ENCODE results near the gene FOCAD. TPM values are rescaled to one million over a fixed set of nuclear protein-coding genes. Genes with fewer than 3 reads are reported as not detected.

The FOCAD gene
- total RNA-seq, 1 experiment from 2014 or later = 17.1 TPM

GRCh38 chr9:20914556-20914955 is 230.5 kb downstream of the FOCAD start:
- no peak for DNase-seq
- Histone ChIP-seq H3K4me2 (no peak overlapping the region), H3K36me3 (ENCODE audit: low read depth) (no peaks in the 10 kb centered on the region), H3F3A (ENCODE audit: insufficient read depth, low read depth) (no peaks in the 10 kb centered on the region), H2AFZ (no peak overlapping the region), H3K9me3 (ENCODE audit: insufficient read depth, low read depth) (no peaks in the 10 kb centered on the region), H3K79me2 (ENCODE audit: low read depth) (no peaks in the 10 kb centered on the region), H4K20me1 (ENCODE audit: insufficient read depth) (no peaks in the 10 kb centered on the region), H3K27ac (no peak overlapping the region), H3K27me3 (ENCODE audit: insufficient read depth, low read depth) (no peaks in the 10 kb centered on the region), H3K4me1 (replicated peaks; ENCODE audit: insufficient read depth) (no peaks in the 10 kb centered on the region), H3K4me3 (no peak overlapping the region), H3K9me2 (ENCODE audit: insufficient read depth) (no peaks in the 10 kb centered on the region)
- POLR2A ChIA-PET (ENCODE audit: unreplicated experiment) = no interaction called here
- CTCF ChIA-PET = no interaction called here
- BruUV-seq (replicated peaks) = no TSS peak
- TF ChIP-seq EZH2 (IDR thresholded peaks at IDR 0.05; ENCODE audit: low read depth) (no peak), CTCF (conservative IDR thresholded peaks at IDR 0.05) (no peak)
- intact Hi-C loops (cut with micrococcal nuclease; ENCODE audit: unreplicated experiment) = no loop called here

DNA sequence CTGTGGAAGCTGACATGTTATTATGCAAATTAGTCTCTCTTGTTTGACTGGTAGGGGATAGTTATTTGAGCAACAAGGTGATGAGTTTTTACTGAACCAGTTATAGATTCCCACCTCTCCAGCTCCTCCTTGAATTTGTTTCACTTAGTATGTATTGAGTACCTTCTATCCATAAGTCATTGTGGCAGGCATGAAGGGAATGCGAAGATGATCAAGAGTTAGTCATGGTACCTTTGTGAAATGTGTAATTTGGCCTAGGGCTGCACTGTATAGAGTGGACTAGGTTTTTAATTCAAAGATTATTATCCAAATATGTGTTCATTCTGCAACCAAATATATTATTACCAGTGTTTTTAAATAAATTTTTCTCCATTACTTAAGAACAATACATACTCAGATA is 237.3 kb downstream of the FOCAD start:
- H3K9me3 ChIP-seq (ENCODE audit: insufficient read depth, low read depth) = no peaks in the 10 kb centered on the region
- intact Hi-C loops (cut with micrococcal nuclease; ENCODE audit: unreplicated experiment) = no loop called here
- TF ChIP-seq CTCF (conservative IDR thresholded peaks at IDR 0.05) = no peak
- TF ChIP-seq EZH2 (IDR thresholded peaks at IDR 0.05; ENCODE audit: low read depth) = no peak
- no peak overlapping the region for H3K4me2 ChIP-seq
- POLR2A ChIA-PET (ENCODE audit: unreplicated experiment) = no interaction called here
- no peak overlapping the region for H3K4me3 ChIP-seq
- H4K20me1 ChIP-seq (ENCODE audit: insufficient read depth) = no peaks in the 10 kb centered on the region
- H3K27ac ChIP-seq = no peak overlapping the region
- H3K36me3 ChIP-seq (ENCODE audit: low read depth) = no peaks in the 10 kb centered on the region
- H3K79me2 ChIP-seq (ENCODE audit: low read depth) = no peaks in the 10 kb centered on the region
- no peaks in the 10 kb centered on the region for H3K4me1 ChIP-seq (replicated peaks; ENCODE audit: insufficient read depth)
- no peaks in the 10 kb centered on the region for H3F3A ChIP-seq (ENCODE audit: insufficient read depth, low read depth)
- CTCF ChIA-PET = no interaction called here
- H2AFZ ChIP-seq = no peak overlapping the region
- no peaks in the 10 kb centered on the region for H3K9me2 ChIP-seq (ENCODE audit: insufficient read depth)
- H3K27me3 ChIP-seq (ENCODE audit: insufficient read depth, low read depth) = no peaks in the 10 kb centered on the region
- no TSS peak for BruUV-seq (replicated peaks)
- DNase-seq = no peak

DNA sequence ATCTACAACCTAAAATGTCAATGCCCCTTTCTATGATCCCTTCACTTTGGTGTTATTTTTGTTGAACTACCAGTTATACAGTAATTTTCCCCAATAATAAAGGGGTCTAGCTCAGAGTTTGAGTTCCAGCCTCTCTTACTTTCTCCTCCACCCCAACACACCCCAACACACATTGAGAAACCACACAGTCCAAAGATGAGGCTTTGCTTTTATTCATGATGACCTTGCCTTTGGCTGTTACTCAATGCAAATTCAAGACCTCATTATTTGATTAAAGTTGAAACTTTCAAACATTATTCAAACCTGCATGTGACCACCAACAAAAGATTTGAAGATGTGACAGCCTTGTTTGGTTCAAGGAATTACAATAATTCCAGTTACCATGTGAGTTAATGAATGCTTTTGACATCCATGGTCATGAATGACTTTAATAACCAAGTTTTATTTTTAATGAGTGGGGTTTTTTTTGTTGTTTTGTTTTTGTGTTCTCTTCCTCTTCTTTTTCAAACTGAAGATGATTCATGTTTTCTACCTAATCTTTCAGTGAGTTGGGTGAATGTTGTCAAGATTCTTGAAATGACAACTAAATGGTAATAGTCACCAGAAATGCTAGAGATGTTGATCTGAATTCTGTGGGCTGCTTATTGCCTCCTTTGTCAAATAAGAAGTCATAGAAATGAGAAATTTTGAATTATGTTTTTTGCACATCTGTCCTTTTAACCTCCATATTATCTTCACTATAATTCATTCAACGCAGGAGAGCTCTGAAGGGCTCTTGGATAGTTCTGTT is 241.4 kb downstream of the FOCAD start:
- POLR2A ChIA-PET (ENCODE audit: unreplicated experiment) = no interaction called here
- no peaks in the 10 kb centered on the region for H3K79me2 ChIP-seq (ENCODE audit: low read depth)
- CTCF ChIA-PET = no interaction called here
- no peaks in the 10 kb centered on the region for H3K4me1 ChIP-seq (replicated peaks; ENCODE audit: insufficient read depth)
- intact Hi-C loops (cut with micrococcal nuclease; ENCODE audit: unreplicated experiment) = no loop called here
- H3K4me2 ChIP-seq = no peak overlapping the region
- no peak for TF ChIP-seq EZH2 (IDR thresholded peaks at IDR 0.05; ENCODE audit: low read depth)
- TF ChIP-seq CTCF (conservative IDR thresholded peaks at IDR 0.05) = no peak
- no peak overlapping the region for H3K27ac ChIP-seq
- DNase-seq = no peak
- no peaks in the 10 kb centered on the region for H3K27me3 ChIP-seq (ENCODE audit: insufficient read depth, low read depth)
- H3K36me3 ChIP-seq (ENCODE audit: low read depth) = no peaks in the 10 kb centered on the region
- no peak overlapping the region for H3K4me3 ChIP-seq
- no peaks in the 10 kb centered on the region for H3F3A ChIP-seq (ENCODE audit: insufficient read depth, low read depth)
- H4K20me1 ChIP-seq (ENCODE audit: insufficient read depth) = no peaks in the 10 kb centered on the region
- no peaks in the 10 kb centered on the region for H3K9me3 ChIP-seq (ENCODE audit: insufficient read depth, low read depth)
- BruUV-seq (replicated peaks) = no TSS peak
- H2AFZ ChIP-seq = no peak overlapping the region
- H3K9me2 ChIP-seq (ENCODE audit: insufficient read depth) = no peaks in the 10 kb centered on the region
